Adrenal gland (tissue), 12 donors: ENCODE data around the gene JAKMIP2. TPM values are rescaled to one million over a fixed set of nuclear protein-coding genes. Genes with fewer than 3 reads are reported as not detected.

Source experiments
- DNase-seq, 7 donors: peaks; one replicate each; pipeline ENCODE4 v3.0.0-alpha.2; 2019 to 2020
- H3K27ac ChIP-seq, 5 donors: fragments of 200-600 bp; sonication (generic) in 4 of 5; 1 replicate in 3 of 5; 2 replicates in 2 of 5; pipeline versions ENCODE4 v1.5.1 to v1.8.0; 2016 to 2020; ENCODE audit warnings: mild to moderate bottlenecking in 1 of 5
- H3K27me3 ChIP-seq: fragments of 200-600 bp; 2 replicates; pipeline ENCODE4 v1.8.0; 2021
- H3K36me3 ChIP-seq, 2 donors: fragments of 200-600 bp; replicated peaks in 1 of 2; 1 replicate in 1 of 2; 2 replicates in 1 of 2; pipeline versions ENCODE4 v1.5.1 to v1.8.0; 2018 to 2022
- H3K4me1 ChIP-seq, 2 donors: fragments of 200-600 bp; replicated peaks in 1 of 2; 1 replicate in 1 of 2; 2 replicates in 1 of 2; pipeline versions ENCODE4 v1.5.1 to v1.8.0; 2018 to 2021
- H3K4me3 ChIP-seq, 4 donors: fragments of 200-600 bp; sonication (generic) in 3 of 4; one replicate each; pipeline ENCODE4 v1.5.1; 2016 to 2018
- H3K9me3 ChIP-seq, 3 donors: fragments of 200-600 bp; sonication (generic) in 1 of 3; replicated peaks in 1 of 3; 1 replicate in 2 of 3; 2 replicates in 1 of 3; pipeline versions ENCODE4 v1.5.1 to v1.8.0; 2016 to 2021
- CTCF ChIP-seq, 6 experiments: fragments of 450-650 bp in 4 of 6; fragments of 200-600 bp in 2 of 6; sonication (generic) in 1 of 6; IDR thresholded peaks; 1 replicate in 5 of 6; 2 replicates in 1 of 6; pipeline versions ENCODE4 v1.5.1 to v1.8.0; 2016 to 2021; ENCODE audit warnings: antibody characterized with exemption in 6 of 6, mild to moderate bottlenecking in 2 of 6, moderate library complexity in 1 of 6
- POLR2A ChIP-seq, 2 donors: fragments of 450-650 bp; IDR thresholded peaks; one replicate each; pipeline ENCODE4 v1.6.1; 2017; ENCODE audit warnings: antibody characterized with exemption in 2 of 2, mild to moderate bottlenecking in 2 of 2, moderate library complexity in 1 of 2
- WGBS, 4 donors: extraction: QIAGEN DNeasy Blood & Tissue Kit in 2 of 4; methylation state at CpG; one replicate each; pipeline versions ENCODE4 v1.1.5 to v1.1.7; 2013 to 2017; 5-methylcytosine and 5-hydroxymethylcytosine counted together
- intact Hi-C, 2 donors: fragments of 100-400 bp; cut with DNase I; formaldehyde crosslinking; loops; one replicate each; pipeline versions ENCODE4 v1.14.1 to v1.15.0; 2022 to 2023
- polyA plus RNA-seq, 3 donors: library from polyadenylated mRNA; stranded (reverse); fragments of 200-250 nt in 2 of 3; fragments of 350-450 nt in 1 of 3; fragmentation: Illumina TruSeq in 1 of 3; extraction: RNeasy Lipid Tissue Mini Kit (QIAGEN cat#74804) in 1 of 3; gene quantifications; one replicate each; pipeline ENCODE4 v1.2.3, GENCODE V29; 2013 to 2014
- total RNA-seq, 9 donors: library from RNA; depleted of rRNA in 4 of 9; stranded (reverse); fragments of >200 nt in 4 of 9; fragments of 120-200 nt in 1 of 9; fragmentation: NEBNext Ultra II Directional in 1 of 9; extraction: Animal tissue kit (Norgen Biotek cat#: 25700) in 1 of 9; gene quantifications; one replicate each; pipeline versions ENCODE4 v1.1.0 to v1.2.4, GENCODE V29; 2013 to 2023
- donor health status: healthy with polysubstance abuse.
- donor health status: Bipolar disorder and iron deficiency.
- donor health status: DM: yes; HTN: yes; CAD: no.
- donor health status: DM: no; HTN: no; CAD: no.
- donor health status: DM: no; HTN: no; CAD: no.
- donor health status: DM: yes; HTN: yes; CAD: no.

JAKMIP2 gene
- total and polyA plus RNA-seq, 12 donors, result 0.71 to 56.8 (median 4.0) TPM

GRCh38 chr5:147645197-147645596 is 137.3 kb downstream of the JAKMIP2 start:
- DNase-seq, result no peak
- Histone ChIP-seq H3K9me3 (peaks cover 0 to 6% (median 0%) of the 10 kb centered on the region in 3 donors), H3K36me3 (no peaks in the 10 kb centered on the region), H3K27ac (no peak overlapping the region), H3K4me1 (no peaks in the 10 kb centered on the region), H3K4me3 (no peak overlapping the region), H3K27me3 (no peaks in the 10 kb centered on the region)
- TF ChIP-seq CTCF (IDR thresholded peaks at IDR 0.05) (no peak), POLR2A (IDR thresholded peaks at IDR 0.05) (no peak)
- intact Hi-C loops, result no loop called here
- 78 to 84% (median 81%) methylated on average over 11 of the region's 11 CpGs for WGBS, 4 donors

GRCh38 chr5:147644460-147644859 is 138.1 kb downstream of the JAKMIP2 start:
- Histone ChIP-seq H3K9me3 (peaks cover 0 to 6% (median 0%) of the 10 kb centered on the region in 3 donors), H3K27me3 (no peaks in the 10 kb centered on the region), H3K4me1 (no peaks in the 10 kb centered on the region), H3K27ac (no peak overlapping the region), H3K36me3 (no peaks in the 10 kb centered on the region), H3K4me3 (no peak overlapping the region)
- DNase-seq, result no peak
- TF ChIP-seq CTCF (IDR thresholded peaks at IDR 0.05) (no peak), POLR2A (IDR thresholded peaks at IDR 0.05) (no peak)
- intact Hi-C loops, result no loop called here
- 79 to 94% (median 91%) methylated on average over 1 of the region's 1 CpG for WGBS, 4 donors

GRCh38 chr5:147643142-147643541 is 139.4 kb downstream of the JAKMIP2 start:
- H3K4me1 ChIP-seq, result no peaks in the 10 kb centered on the region
- no peak for TF ChIP-seq CTCF (IDR thresholded peaks at IDR 0.05)
- no peak for TF ChIP-seq POLR2A (IDR thresholded peaks at IDR 0.05)
- no peaks in the 10 kb centered on the region for H3K27me3 ChIP-seq
- intact Hi-C loops, result no loop called here
- no peaks in the 10 kb centered on the region for H3K36me3 ChIP-seq
- no peak for DNase-seq
- no peak overlapping the region for H3K27ac ChIP-seq
- 57 to 74% (median 63%) methylated on average over 1 of the region's 1 CpG for whole genome bisulfite sequencing, 4 donors
- peaks cover 0 to 6% (median 0%) of the 10 kb centered on the region in 3 donors for H3K9me3 ChIP-seq
- H3K4me3 ChIP-seq, result no peak overlapping the region

- intact Hi-C loops, result no loop called here
These were observed 139.9 kb downstream of the JAKMIP2 start for GRCh38 chr5:147642666-147643065.

More at GRCh38 chr5:147642666-147643065, 139.9 kb downstream of the JAKMIP2 start:
- peaks cover 0 to 6% (median 0%) of the 10 kb centered on the region in 3 donors for H3K9me3 ChIP-seq
- no peaks in the 10 kb centered on the region for H3K27me3 ChIP-seq
- H3K36me3 ChIP-seq, result no peaks in the 10 kb centered on the region
- H3K4me1 ChIP-seq, result no peaks in the 10 kb centered on the region
- DNase-seq, result no peak
- WGBS, 4 donors, result 83 to 95% (median 87%) methylated on average over 3 of the region's 3 CpGs
- H3K4me3 ChIP-seq, result no peak overlapping the region
- no peak overlapping the region for H3K27ac ChIP-seq
- TF ChIP-seq CTCF (IDR thresholded peaks at IDR 0.05) (no peak), POLR2A (IDR thresholded peaks at IDR 0.05) (no peak)
